Astrocyte (in vitro differentiated cells and primary cell): ENCODE measurements around the gene TSTD2. TPM values are rescaled to one million over a fixed set of nuclear protein-coding genes. Genes with fewer than 3 reads are reported as not detected.
"Not testable (repeated sequence)": the region's sequence is repeated elsewhere in the genome, so short reads cannot be mapped to it uniquely, and the experiment has no call there.

Experiments
- DNase-seq: peaks from one replicate; pipeline ENCODE4 v3.0.0-alpha.2; 2010; ENCODE audit warnings: low read depth
- FAIRE-seq: peaks from 2 replicates; lab custom pipeline; 2011; peaks lifted over from hg19 to GRCh38; lab: Jason Lieb, UNC
- H2AFZ ChIP-seq: 2 replicates; pipeline ENCODE4 v1.6.0; 2012; ENCODE audit warnings: low read depth, low read length, inconsistent platforms
- H3K27ac ChIP-seq: 2 replicates; pipeline ENCODE4 v1.5.1; 2011; ENCODE audit warnings: low read depth, low read length, inconsistent platforms
- H3K27me3 ChIP-seq: 2 replicates; pipeline ENCODE4 v1.6.0; 2011; ENCODE audit warnings: low read length, inconsistent platforms; ENCODE audit not compliant: insufficient read depth
- H3K36me3 ChIP-seq: 2 replicates; pipeline ENCODE4 v1.5.1; 2011; ENCODE audit warnings: low read length, inconsistent platforms; ENCODE audit not compliant: insufficient read depth
- H3K4me1 ChIP-seq: 2 replicates; pipeline ENCODE4 v1.5.1; 2011; ENCODE audit warnings: low read length, inconsistent platforms; ENCODE audit not compliant: insufficient read depth
- H3K4me2 ChIP-seq: 2 replicates; pipeline ENCODE4 v1.6.0; 2012; ENCODE audit warnings: low read length, inconsistent platforms
- H3K4me3 ChIP-seq: 2 replicates; pipeline ENCODE4 v1.5.1; 2011; ENCODE audit warnings: low read depth, mild to moderate bottlenecking, low read length, inconsistent platforms; ENCODE audit not compliant: insufficient read depth
- H3K79me2 ChIP-seq: 2 replicates; pipeline ENCODE4 v1.6.0; 2012; ENCODE audit warnings: mild to moderate bottlenecking, low read length, inconsistent platforms; ENCODE audit not compliant: insufficient read depth
- H3K9ac ChIP-seq: 2 replicates; pipeline ENCODE4 v1.6.0; 2012; ENCODE audit warnings: mild to moderate bottlenecking, low read length, inconsistent platforms
- H3K9me3 ChIP-seq: 2 replicates; pipeline ENCODE4 v1.5.1; 2012; ENCODE audit warnings: low read depth, mild to moderate bottlenecking, low read length, inconsistent platforms; ENCODE audit not compliant: insufficient read depth
- H4K20me1 ChIP-seq: 2 replicates; pipeline ENCODE4 v1.6.0; 2012; ENCODE audit warnings: low read length, inconsistent platforms; ENCODE audit not compliant: insufficient read depth
- H3K27ac Mint-ChIP-seq: one replicate; pipeline ENCODE4 v1.8.0; 2021; ENCODE audit warnings: mild to moderate bottlenecking, mixed read lengths; ENCODE audit not compliant: unreplicated experiment
- H3K27me3 Mint-ChIP-seq: one replicate; pipeline ENCODE4 v1.8.0; 2021; ENCODE audit warnings: low read depth, mixed read lengths; ENCODE audit not compliant: unreplicated experiment
- H3K36me3 Mint-ChIP-seq: one replicate; pipeline ENCODE4 v1.8.0; 2021; ENCODE audit warnings: low read depth, mixed read lengths; ENCODE audit not compliant: unreplicated experiment
- H3K4me1 Mint-ChIP-seq: one replicate; pipeline ENCODE4 v1.8.0; 2021; ENCODE audit warnings: low read depth, mixed read lengths; ENCODE audit not compliant: unreplicated experiment
- H3K4me3 Mint-ChIP-seq: one replicate; pipeline ENCODE4 v1.8.0; 2021; ENCODE audit warnings: mild to moderate bottlenecking, moderate library complexity, mixed read lengths; ENCODE audit not compliant: unreplicated experiment
- H3K9me3 Mint-ChIP-seq: one replicate; pipeline ENCODE4 v1.8.0; 2021; ENCODE audit warnings: mild to moderate bottlenecking, mixed read lengths; ENCODE audit not compliant: unreplicated experiment
- CTCF ChIP-seq: IDR thresholded peaks from 2 replicates; pipeline ENCODE4 v1.5.1; 2011; ENCODE audit warnings: low read depth, mild to moderate bottlenecking, inconsistent platforms, low read length, moderate library complexity; ENCODE audit not compliant: insufficient read depth
- EZH2 ChIP-seq: IDR thresholded peaks from 2 replicates; pipeline ENCODE4 v1.6.1; 2012; ENCODE audit warnings: mild to moderate bottlenecking, low read length, inconsistent platforms; ENCODE audit not compliant: insufficient read depth
- total RNA-seq: library from RNA; stranded (reverse); gene quantifications from 2 replicates; pipeline ENCODE4 v1.2.1, GENCODE V29; 2021

TSTD2 gene
- total RNA-seq, 1 donor from 2014 or later, result 19.4 TPM

- FAIRE-seq (no peak), DNase-seq (no peak)
- H3K9ac ChIP-seq, result no peak overlapping the region
- H3K4me3 Mint-ChIP-seq, result no peak overlapping the region
- H3K27me3 Mint-ChIP-seq, result peaks cover 13% of the 10 kb centered on the region
- H3K9me3 Mint-ChIP-seq, result no peaks in the 10 kb centered on the region
- no peak overlapping the region for H3K4me2 ChIP-seq
- H3K36me3 Mint-ChIP-seq, result no peaks in the 10 kb centered on the region
- H3K27ac Mint-ChIP-seq, result no peak overlapping the region
- no peak for TF ChIP-seq EZH2
- no peaks in the 10 kb centered on the region for H3K79me2 ChIP-seq
- H2AFZ ChIP-seq, result no peak overlapping the region
- no peaks in the 10 kb centered on the region for H3K9me3 ChIP-seq
- no peaks in the 10 kb centered on the region for H3K36me3 ChIP-seq
- no peaks in the 10 kb centered on the region for H3K4me1 Mint-ChIP-seq
- H3K4me3 ChIP-seq, result no peak overlapping the region
- H4K20me1 ChIP-seq, result no peaks in the 10 kb centered on the region
- no peaks in the 10 kb centered on the region for H3K27me3 ChIP-seq
- no peaks in the 10 kb centered on the region for H3K4me1 ChIP-seq
- no peak overlapping the region for H3K27ac ChIP-seq
Measured at GRCh38 chr9:97578846-97579245, 54.3 kb downstream of the TSTD2 start.

- Histone ChIP-seq H3K79me2 (no peaks in the 10 kb centered on the region), H4K20me1 (no peaks in the 10 kb centered on the region), H3K4me3 (no peak overlapping the region), H3K9ac (no peak overlapping the region), H2AFZ (no peak overlapping the region), H3K27ac (no peak overlapping the region), H3K36me3 (no peaks in the 10 kb centered on the region), H3K27me3 (no peaks in the 10 kb centered on the region), H3K4me2 (no peak overlapping the region), H3K9me3 (no peaks in the 10 kb centered on the region), H3K4me1 (no peaks in the 10 kb centered on the region)
- no peak overlapping the region for H3K27ac Mint-ChIP-seq
- peaks cover 15% of the 10 kb centered on the region for H3K27me3 Mint-ChIP-seq
- H3K36me3 Mint-ChIP-seq, result no peaks in the 10 kb centered on the region
- H3K9me3 Mint-ChIP-seq, result peaks cover 3% of the 10 kb centered on the region
- no peaks in the 10 kb centered on the region for H3K4me1 Mint-ChIP-seq
- FAIRE-seq (no peak), DNase-seq (no peak)
- TF ChIP-seq CTCF, result no peak
- no peak for TF ChIP-seq EZH2
- no peak overlapping the region for H3K4me3 Mint-ChIP-seq
Measured at GRCh38 chr9:97577051-97577450, 56.1 kb downstream of the TSTD2 start.

- no peaks in the 10 kb centered on the region for H4K20me1 ChIP-seq
- no peak overlapping the region for H3K4me3 Mint-ChIP-seq
- no peaks in the 10 kb centered on the region for H3K4me1 Mint-ChIP-seq
- no peak overlapping the region for H3K4me2 ChIP-seq
- H3K27ac Mint-ChIP-seq, result no peak overlapping the region
- no peak for DNase-seq
- no peaks in the 10 kb centered on the region for H3K36me3 ChIP-seq
- no peaks in the 10 kb centered on the region for H3K36me3 Mint-ChIP-seq
- no peaks in the 10 kb centered on the region for H3K27me3 ChIP-seq
- H3K9ac ChIP-seq, result no peak overlapping the region
- H3K9me3 ChIP-seq, result no peaks in the 10 kb centered on the region
- no peak overlapping the region for H2AFZ ChIP-seq
- H3K4me1 ChIP-seq, result no peaks in the 10 kb centered on the region
- peaks cover 3% of the 10 kb centered on the region for H3K9me3 Mint-ChIP-seq
- no peak for FAIRE-seq
- H3K27me3 Mint-ChIP-seq, result peaks cover 18% of the 10 kb centered on the region
- no peaks in the 10 kb centered on the region for H3K79me2 ChIP-seq
- TF ChIP-seq CTCF (no peak), EZH2 (no peak)
- H3K4me3 ChIP-seq, result no peak overlapping the region
- H3K27ac ChIP-seq, result no peak overlapping the region
Measured at GRCh38 chr9:97575673-97576200, 57.4 kb downstream of the TSTD2 start.

GRCh38 chr9:97574921-97575672 lies 58.1 kb downstream of the TSTD2 start:
- peaks cover 20% of the 10 kb centered on the region for H3K27me3 Mint-ChIP-seq
- H3K4me1 Mint-ChIP-seq, H3K9me3 Mint-ChIP-seq, DNase-seq, H3K9ac ChIP-seq, H3K4me2 ChIP-seq, H3K27ac ChIP-seq, H3K79me2 ChIP-seq, H4K20me1 ChIP-seq, H3K4me1 ChIP-seq, H3K9me3 ChIP-seq, H3K36me3 Mint-ChIP-seq, H3K27me3 ChIP-seq, H3K4me3 Mint-ChIP-seq, FAIRE-seq, H3K36me3 ChIP-seq, H2AFZ ChIP-seq, H3K27ac Mint-ChIP-seq, H3K4me3 ChIP-seq: not testable (repeated sequence)
